T-helper 2 cell treated with Interferon-gamma antibody and Interleukin-4, amounts not matched to agents 5 μg/mL and 100 μg/mL, for 36 hours (primary cell): ENCODE data around the gene GARIN5A.

ENCODE experiments used
- DNase-seq: peaks from one replicate; pipeline ENCODE4 v3.0.0; 2021; ENCODE audit warnings: low spot score
- H3K27ac Mint-ChIP-seq: one replicate; pipeline ENCODE4 v1.8.0; 2021; ENCODE audit warnings: mild to moderate bottlenecking, mixed read lengths
- H3K27me3 Mint-ChIP-seq: one replicate; pipeline ENCODE4 v1.8.0; 2021; ENCODE audit warnings: low read depth, mixed read lengths
- H3K36me3 Mint-ChIP-seq: one replicate; pipeline ENCODE4 v1.8.0; 2021; ENCODE audit warnings: low read depth, mixed read lengths
- H3K4me1 Mint-ChIP-seq: one replicate; pipeline ENCODE4 v1.8.0; 2021; ENCODE audit warnings: low read depth, mixed read lengths
- H3K4me3 Mint-ChIP-seq: one replicate; pipeline ENCODE4 v1.8.0; 2022; ENCODE audit warnings: mild to moderate bottlenecking, moderate library complexity, mixed read lengths
- H3K9me3 Mint-ChIP-seq: one replicate; pipeline ENCODE4 v1.8.0; 2021; ENCODE audit warnings: mixed read lengths

GARIN5A gene

DNA sequence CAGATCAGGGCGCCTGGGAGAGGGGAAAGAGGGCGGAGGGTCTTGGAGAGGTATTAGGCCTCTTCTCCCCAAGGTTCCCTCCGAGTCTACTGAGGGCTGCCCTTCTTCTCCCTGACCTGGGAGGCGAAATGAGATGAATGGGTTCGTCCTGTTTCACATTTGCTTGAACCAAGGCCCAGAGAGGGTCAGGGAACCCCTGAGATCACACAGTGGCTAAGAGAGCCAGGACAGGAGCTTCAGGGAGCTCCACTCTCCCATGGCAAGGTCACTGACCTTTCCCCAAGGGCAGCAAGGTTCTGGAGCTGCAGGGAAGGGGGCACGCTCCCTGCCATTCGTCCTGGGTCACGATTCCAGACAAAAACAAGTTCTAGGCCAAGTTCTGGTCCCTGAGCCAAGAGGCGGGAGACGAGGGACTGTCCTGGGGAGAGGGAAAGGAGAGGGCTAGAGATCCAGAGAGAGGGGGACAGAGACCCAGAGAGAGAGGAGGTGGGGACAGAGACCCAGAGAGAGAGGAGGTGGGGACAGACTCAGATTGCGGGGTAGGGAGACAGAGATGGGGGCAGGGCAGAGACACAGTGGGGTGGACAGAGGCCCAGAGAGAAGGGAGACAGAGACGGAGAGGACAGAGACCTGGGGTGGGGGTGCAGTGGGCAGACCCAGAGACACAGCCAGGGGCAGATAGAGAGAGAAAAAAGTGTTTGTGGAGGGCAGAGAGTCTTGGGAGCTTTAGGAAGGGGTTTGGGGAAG, 36.5 kb upstream of the GARIN5A start:
- no peaks in the 10 kb centered on the region for H3K9me3 Mint-ChIP-seq
- DNase-seq: no peak
- H3K4me3 Mint-ChIP-seq: peak overlapping the region; percentile 49
- H3K27ac Mint-ChIP-seq: peak overlapping the region; percentile 45
- peaks cover 3% of the 10 kb centered on the region for H3K36me3 Mint-ChIP-seq
- H3K4me1 Mint-ChIP-seq: peaks cover 11% of the 10 kb centered on the region
- H3K27me3 Mint-ChIP-seq: no peaks in the 10 kb centered on the region

DNA sequence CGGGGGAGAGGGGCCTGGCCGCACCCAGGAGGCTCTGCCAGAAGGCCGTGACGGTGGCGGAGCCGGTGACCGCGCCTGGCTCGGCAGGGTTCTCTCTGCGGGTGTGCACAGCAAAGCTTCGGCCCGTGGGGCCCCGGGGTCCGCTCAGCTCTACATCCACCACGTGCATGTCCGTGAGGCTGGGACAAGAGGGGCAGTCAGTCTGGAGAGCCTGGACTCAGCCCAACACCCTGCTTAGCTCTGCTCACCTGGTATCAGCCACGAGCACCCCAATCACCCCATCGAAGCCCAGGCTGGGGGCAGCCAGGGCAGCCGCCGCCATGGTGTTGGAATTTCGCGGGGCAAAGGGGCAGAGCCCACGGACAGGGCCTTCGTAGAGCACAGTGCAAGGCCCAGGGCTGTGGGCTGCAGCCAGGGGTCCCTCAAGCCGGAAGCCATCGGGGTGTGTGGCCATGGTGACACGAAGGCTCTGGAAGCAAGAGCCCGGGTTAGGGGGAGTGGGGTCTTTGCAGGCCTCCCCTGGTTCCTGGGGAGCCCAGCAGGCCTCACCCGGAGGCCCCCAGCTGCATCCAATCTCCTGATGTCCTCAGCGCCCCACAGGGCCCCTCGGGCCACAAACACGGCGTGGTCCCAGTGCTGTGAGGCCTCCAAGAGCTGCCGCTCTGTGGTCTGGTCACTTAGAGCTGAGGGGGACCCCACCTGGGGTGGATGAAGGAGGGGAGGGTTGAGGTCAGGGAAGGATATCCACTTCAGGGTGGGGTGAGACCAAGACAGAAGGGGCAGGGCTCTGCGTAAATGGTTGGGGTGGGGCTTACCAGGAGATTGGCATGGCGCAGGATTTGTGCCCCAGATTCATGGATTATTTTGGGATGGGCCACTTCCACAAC, 35.7 kb upstream of the GARIN5A start:
- no peaks in the 10 kb centered on the region for H3K27me3 Mint-ChIP-seq
- peaks cover 3% of the 10 kb centered on the region for H3K36me3 Mint-ChIP-seq
- H3K4me1 Mint-ChIP-seq: peaks cover 11% of the 10 kb centered on the region
- DNase-seq: no peak
- no peak overlapping the region for H3K4me3 Mint-ChIP-seq
- no peaks in the 10 kb centered on the region for H3K9me3 Mint-ChIP-seq
- H3K27ac Mint-ChIP-seq: no peak overlapping the region

- Mint-ChIP-seq H3K36me3 (peaks cover 3% of the 10 kb centered on the region), H3K4me1 (peaks cover 11% of the 10 kb centered on the region), H3K27me3 (no peaks in the 10 kb centered on the region), H3K4me3 (peak within 1 kb of the TSS; percentile 98), H3K27ac (peak within 1 kb of the TSS; percentile 100), H3K9me3 (no peaks in the 10 kb centered on the region)
- DNase-seq: peak; percentile 98
Measured at GRCh38 chr19:50511069-50511822, 34.6 kb upstream of the GARIN5A start, which contains the start of gene JOSD2. Gene JOSD2 (minus strand): TSS chr19:50511191. CDS start chr19:50510431, 760 bp downstream.

- Mint-ChIP-seq H3K36me3 (peaks cover 3% of the 10 kb centered on the region), H3K27ac (peak overlapping the region; percentile 100), H3K27me3 (no peaks in the 10 kb centered on the region), H3K4me3 (peak overlapping the region; percentile 98), H3K4me1 (peaks cover 11% of the 10 kb centered on the region), H3K9me3 (no peaks in the 10 kb centered on the region)
- DNase-seq: no peak
Measured at GRCh38 chr19:50510700-50511068, 34.0 kb upstream of the GARIN5A start.

DNA sequence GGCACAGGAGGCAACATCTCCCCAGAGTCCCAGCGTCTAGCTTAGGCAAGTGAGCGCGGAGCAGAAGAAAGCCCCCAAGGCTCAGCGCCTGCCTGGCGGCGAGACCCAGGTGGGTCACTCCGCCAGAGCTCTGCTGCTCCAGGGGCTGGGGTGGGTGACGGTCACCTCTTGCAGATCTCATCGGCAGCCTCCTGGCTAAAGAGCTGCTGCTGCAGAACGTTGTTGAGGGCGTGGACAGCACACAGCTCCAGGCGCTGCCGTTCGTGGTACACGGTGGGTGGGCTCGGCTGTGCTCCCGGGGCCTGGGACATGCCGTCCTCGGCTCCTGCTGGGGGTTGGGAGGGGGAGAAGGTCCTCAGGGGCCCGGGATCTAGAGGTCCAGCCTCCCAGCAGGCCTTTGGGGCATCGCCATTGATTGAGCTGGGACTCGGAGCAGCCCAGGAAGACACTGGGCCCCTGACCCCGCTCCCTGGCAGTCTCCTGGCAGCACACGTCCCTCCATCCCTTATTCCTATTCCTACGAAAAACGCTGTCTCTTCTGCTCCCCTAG, 33.5 kb upstream of the GARIN5A start:
- no peaks in the 10 kb centered on the region for H3K27me3 Mint-ChIP-seq
- H3K4me3 Mint-ChIP-seq: peak overlapping the region; percentile 98
- H3K36me3 Mint-ChIP-seq: peaks cover 3% of the 10 kb centered on the region
- peak overlapping the region; percentile 100 for H3K27ac Mint-ChIP-seq
- no peaks in the 10 kb centered on the region for H3K9me3 Mint-ChIP-seq
- H3K4me1 Mint-ChIP-seq: peaks cover 11% of the 10 kb centered on the region
- DNase-seq: no peak

- H3K9me3 Mint-ChIP-seq: no peaks in the 10 kb centered on the region
- peak overlapping the region; percentile 69 for H3K27ac Mint-ChIP-seq
- H3K4me1 Mint-ChIP-seq: peaks cover 11% of the 10 kb centered on the region
- H3K36me3 Mint-ChIP-seq: peaks cover 3% of the 10 kb centered on the region
- peak overlapping the region; percentile 45 for H3K4me3 Mint-ChIP-seq
- no peak for DNase-seq
- no peaks in the 10 kb centered on the region for H3K27me3 Mint-ChIP-seq
Measured at GRCh38 chr19:50509366-50509765, 32.7 kb upstream of the GARIN5A start.

DNA sequence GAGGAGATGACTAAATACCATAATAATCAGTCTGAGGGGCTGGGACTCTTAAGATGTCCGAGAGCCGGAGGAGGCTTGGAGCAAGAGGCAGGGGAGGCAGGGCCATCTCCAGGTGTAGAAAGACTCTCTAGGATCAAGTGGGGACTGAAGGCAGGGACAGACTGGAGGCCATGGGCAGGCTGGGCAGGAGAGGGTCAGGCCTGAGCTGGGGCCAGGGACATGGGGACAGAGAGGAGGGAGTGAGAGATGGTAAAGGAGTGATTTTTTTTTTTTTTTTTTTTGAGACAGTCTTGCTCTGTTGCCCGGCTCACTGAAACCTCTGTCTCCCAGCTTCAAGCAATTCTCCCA, 32.2 kb upstream of the GARIN5A start:
- Mint-ChIP-seq H3K4me1 (peaks cover 11% of the 10 kb centered on the region), H3K36me3 (peaks cover 3% of the 10 kb centered on the region), H3K27ac (peak overlapping the region; percentile 66), H3K4me3 (peak overlapping the region; percentile 27), H3K9me3 (no peaks in the 10 kb centered on the region), H3K27me3 (no peaks in the 10 kb centered on the region)
- DNase-seq: no peak

- Mint-ChIP-seq H3K9me3 (no peaks in the 10 kb centered on the region), H3K4me3 (no peak overlapping the region), H3K27ac (no peak overlapping the region), H3K36me3 (peaks cover 3% of the 10 kb centered on the region), H3K4me1 (peaks cover 11% of the 10 kb centered on the region), H3K27me3 (no peaks in the 10 kb centered on the region)
- DNase-seq: no peak
Measured at GRCh38 chr19:50507376-50507775, 30.7 kb upstream of the GARIN5A start.

DNA sequence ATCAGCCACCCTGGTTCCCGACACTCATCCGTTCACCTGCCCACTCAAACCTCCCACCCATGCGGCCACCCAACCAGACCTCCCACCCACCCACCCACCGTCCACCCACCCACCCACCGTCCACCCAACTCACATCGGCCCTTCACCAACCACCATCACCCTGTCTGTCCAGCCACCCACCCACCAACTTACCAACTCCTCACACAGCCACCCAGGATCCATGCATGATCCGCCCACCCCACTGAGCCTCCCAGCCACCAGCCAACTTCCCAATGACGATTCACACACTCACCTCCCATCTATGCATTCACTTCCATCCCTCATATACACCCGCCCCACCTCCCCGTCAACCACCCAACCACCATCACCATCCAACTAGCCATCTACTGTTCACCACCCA, 30.1 kb upstream of the GARIN5A start:
- H3K27ac Mint-ChIP-seq: no peak overlapping the region
- peaks cover 3% of the 10 kb centered on the region for H3K36me3 Mint-ChIP-seq
- no peak overlapping the region for H3K4me3 Mint-ChIP-seq
- no peaks in the 10 kb centered on the region for H3K9me3 Mint-ChIP-seq
- no peak for DNase-seq
- peaks cover 10% of the 10 kb centered on the region for H3K4me1 Mint-ChIP-seq
- H3K27me3 Mint-ChIP-seq: no peaks in the 10 kb centered on the region

DNA sequence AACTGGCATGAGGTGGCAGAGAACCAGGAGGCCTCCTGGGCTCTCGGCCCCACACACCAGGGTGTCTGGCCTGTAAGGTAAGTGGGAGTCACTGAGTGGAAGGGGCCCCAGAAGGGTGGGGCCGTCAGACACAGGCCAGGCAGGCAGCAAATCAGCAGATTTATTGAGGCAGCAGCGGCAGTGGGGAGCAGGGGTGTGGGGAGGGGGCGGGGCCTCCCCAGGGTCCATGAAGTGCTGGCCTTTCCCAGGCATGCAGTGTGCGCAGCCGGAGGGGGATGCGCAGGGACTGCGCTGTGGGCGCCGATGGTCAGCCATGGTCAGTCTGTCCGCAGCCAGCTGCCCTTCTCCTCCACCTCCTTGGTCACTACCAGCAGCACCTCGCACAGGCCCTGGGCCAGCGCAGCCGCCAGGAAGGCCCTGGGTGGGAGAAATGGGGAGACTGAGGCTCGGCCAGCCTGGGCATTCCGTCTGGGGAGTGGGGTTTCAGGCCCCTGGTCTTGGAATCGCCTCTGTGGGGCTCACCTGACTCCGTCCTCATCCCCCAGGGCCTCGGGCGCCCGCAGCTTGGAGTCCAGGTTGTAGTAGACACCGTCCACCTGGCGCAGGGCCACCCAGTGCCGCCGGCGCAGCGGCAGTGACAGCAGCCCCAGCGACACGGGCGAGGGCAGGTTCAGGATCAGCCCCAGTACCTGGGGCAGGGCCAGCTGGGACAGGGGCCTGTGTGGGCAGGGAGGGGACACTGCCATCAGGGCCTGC, 29.4 kb upstream of the GARIN5A start:
- H3K9me3 Mint-ChIP-seq: no peaks in the 10 kb centered on the region
- H3K4me3 Mint-ChIP-seq: no peak overlapping the region
- H3K4me1 Mint-ChIP-seq: peaks cover 7% of the 10 kb centered on the region
- no peak overlapping the region for H3K27ac Mint-ChIP-seq
- DNase-seq: no peak
- H3K27me3 Mint-ChIP-seq: no peaks in the 10 kb centered on the region
- H3K36me3 Mint-ChIP-seq: peaks cover 3% of the 10 kb centered on the region

GRCh38 chr19:50501568-50502475, 25.2 kb upstream of the GARIN5A start:
- Mint-ChIP-seq H3K27me3 (no peaks in the 10 kb centered on the region), H3K4me1 (no peaks in the 10 kb centered on the region), H3K4me3 (no peak overlapping the region), H3K36me3 (no peaks in the 10 kb centered on the region), H3K9me3 (no peaks in the 10 kb centered on the region), H3K27ac (no peak overlapping the region)
- no peak for DNase-seq

DNA sequence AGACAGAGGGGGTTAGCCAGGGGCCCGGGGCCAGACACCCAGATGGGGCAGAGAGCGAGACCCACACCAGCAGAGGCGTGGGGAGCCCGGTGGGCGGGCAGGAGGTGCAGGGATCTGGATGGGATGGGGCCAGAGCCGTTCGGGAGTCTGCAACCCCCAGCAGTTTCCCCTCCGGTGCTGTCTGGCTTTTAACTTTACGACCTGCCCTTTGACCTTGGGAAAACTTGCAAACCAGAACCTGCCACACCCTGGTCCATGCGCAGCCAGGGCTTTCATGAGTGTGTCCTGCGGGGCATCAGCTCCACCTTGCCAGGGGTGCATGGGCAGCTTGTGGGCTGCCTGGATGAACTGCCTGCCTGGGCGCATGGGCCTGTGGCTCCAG, 24.5 kb upstream of the GARIN5A start:
- DNase-seq: no peak
- H3K9me3 Mint-ChIP-seq: no peaks in the 10 kb centered on the region
- H3K27me3 Mint-ChIP-seq: no peaks in the 10 kb centered on the region
- H3K36me3 Mint-ChIP-seq: no peaks in the 10 kb centered on the region
- H3K4me1 Mint-ChIP-seq: no peaks in the 10 kb centered on the region
- H3K27ac Mint-ChIP-seq: no peak overlapping the region
- H3K4me3 Mint-ChIP-seq: no peak overlapping the region
